Osteoblast (primary cell): ENCODE results near the gene SLC35F1. TPM values are rescaled to one million over a fixed set of nuclear protein-coding genes. Genes with fewer than 3 reads are reported as not detected.

Experiments used
- DNase-seq: peaks from one replicate; pipeline ENCODE4 v3.0.0; 2011; ENCODE audit warnings: low spot score, mixed read lengths; ENCODE audit not compliant: insufficient read length; ENCODE audit errors: missing footprints
- H2AFZ ChIP-seq: 2 replicates; pipeline ENCODE4 v1.6.0; 2011; ENCODE audit warnings: mild to moderate bottlenecking, low read length
- H3K27ac ChIP-seq: 2 replicates; pipeline ENCODE4 v1.5.1; 2011; ENCODE audit warnings: mild to moderate bottlenecking, low read depth, low read length, moderate library complexity
- H3K27me3 ChIP-seq: 2 replicates; pipeline ENCODE4 v1.6.0; 2012; ENCODE audit warnings: mild to moderate bottlenecking, control low read depth, inconsistent platforms, low read length, moderate library complexity; ENCODE audit not compliant: insufficient read depth
- H3K36me3 ChIP-seq: 2 replicates; pipeline ENCODE4 v1.5.1; 2011; ENCODE audit warnings: mild to moderate bottlenecking, low read length, control low read depth, moderate library complexity; ENCODE audit not compliant: insufficient read depth
- H3K4me1 ChIP-seq: 2 replicates; pipeline ENCODE4 v1.5.1; 2011; ENCODE audit warnings: mild to moderate bottlenecking, low read length, control low read depth, moderate library complexity; ENCODE audit not compliant: insufficient read depth
- H3K4me2 ChIP-seq: 2 replicates; pipeline ENCODE4 v1.6.0; 2011; ENCODE audit warnings: mild to moderate bottlenecking, low read length; ENCODE audit not compliant: insufficient read depth
- H3K4me3 ChIP-seq: fragments of 200-600 bp; sonication (generic); 3 replicates; pipeline ENCODE4 v1.5.1; 2012; ENCODE audit warnings: mild to moderate bottlenecking, low read length, inconsistent platforms; ENCODE audit not compliant: insufficient read depth
- H3K79me2 ChIP-seq: 2 replicates; pipeline ENCODE4 v1.6.0; 2012; ENCODE audit warnings: mild to moderate bottlenecking, low read length, control low read depth, inconsistent platforms; ENCODE audit not compliant: insufficient read depth
- H3K9me3 ChIP-seq: 2 replicates; pipeline ENCODE4 v1.5.1; 2011; ENCODE audit warnings: low read depth, low read length, control low read depth
- H4K20me1 ChIP-seq: 2 replicates; pipeline ENCODE4 v1.6.0; 2012; ENCODE audit warnings: mild to moderate bottlenecking, low read length, control low read depth; ENCODE audit not compliant: insufficient read depth
- total RNA-seq: library from RNA; depleted of rRNA; stranded (reverse); fragments of >200 nt; gene quantifications from 2 replicates; pipeline ENCODE4 v1.2.3, GENCODE V29; 2012
- TF ChIP-seq, protein P1 (sequence below): IDR thresholded peaks from 2 replicates; pipeline ENCODE4 v1.5.1; 2011; ENCODE audit warnings: mild to moderate bottlenecking, low read depth, low read length, moderate library complexity; ENCODE audit errors: extremely low read depth

The SLC35F1 gene
- total RNA-seq, 1 donor: under 0.01 TPM

DNA sequence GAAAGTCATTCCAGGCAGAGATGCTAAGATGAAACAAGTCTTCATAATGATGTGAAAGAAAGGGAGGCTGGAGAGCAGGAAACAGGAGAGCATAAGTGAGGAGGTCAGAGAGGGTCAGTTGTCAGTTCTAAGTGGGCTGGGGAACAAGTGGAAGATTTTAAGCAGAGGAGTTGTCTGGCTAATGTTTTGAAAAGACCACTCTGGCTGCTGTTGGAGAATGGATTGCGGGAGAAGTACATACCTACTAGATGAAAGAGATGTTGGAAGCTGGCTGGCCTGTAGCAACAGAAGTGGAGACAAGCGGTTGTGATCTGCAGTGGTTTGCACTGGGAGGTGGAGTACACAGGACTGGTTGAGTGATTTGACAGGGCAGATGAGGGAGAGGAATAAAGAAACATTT lies 10.1 kb downstream of the SLC35F1 start:
- Histone ChIP-seq H3K27me3 (no peaks in the 10 kb centered on the region), H3K27ac (no peak overlapping the region), H2AFZ (no peak overlapping the region), H3K4me1 (no peaks in the 10 kb centered on the region), H3K36me3 (no peaks in the 10 kb centered on the region), H3K4me2 (no peak overlapping the region), H3K79me2 (no peaks in the 10 kb centered on the region), H4K20me1 (no peaks in the 10 kb centered on the region), H3K4me3 (no peak overlapping the region), H3K9me3 (no peaks in the 10 kb centered on the region)
- TF ChIP-seq, protein P1, sequence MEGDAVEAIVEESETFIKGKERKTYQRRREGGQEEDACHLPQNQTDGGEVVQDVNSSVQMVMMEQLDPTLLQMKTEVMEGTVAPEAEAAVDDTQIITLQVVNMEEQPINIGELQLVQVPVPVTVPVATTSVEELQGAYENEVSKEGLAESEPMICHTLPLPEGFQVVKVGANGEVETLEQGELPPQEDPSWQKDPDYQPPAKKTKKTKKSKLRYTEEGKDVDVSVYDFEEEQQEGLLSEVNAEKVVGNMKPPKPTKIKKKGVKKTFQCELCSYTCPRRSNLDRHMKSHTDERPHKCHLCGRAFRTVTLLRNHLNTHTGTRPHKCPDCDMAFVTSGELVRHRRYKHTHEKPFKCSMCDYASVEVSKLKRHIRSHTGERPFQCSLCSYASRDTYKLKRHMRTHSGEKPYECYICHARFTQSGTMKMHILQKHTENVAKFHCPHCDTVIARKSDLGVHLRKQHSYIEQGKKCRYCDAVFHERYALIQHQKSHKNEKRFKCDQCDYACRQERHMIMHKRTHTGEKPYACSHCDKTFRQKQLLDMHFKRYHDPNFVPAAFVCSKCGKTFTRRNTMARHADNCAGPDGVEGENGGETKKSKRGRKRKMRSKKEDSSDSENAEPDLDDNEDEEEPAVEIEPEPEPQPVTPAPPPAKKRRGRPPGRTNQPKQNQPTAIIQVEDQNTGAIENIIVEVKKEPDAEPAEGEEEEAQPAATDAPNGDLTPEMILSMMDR: no peak
- DNase-seq: no peak

DNA sequence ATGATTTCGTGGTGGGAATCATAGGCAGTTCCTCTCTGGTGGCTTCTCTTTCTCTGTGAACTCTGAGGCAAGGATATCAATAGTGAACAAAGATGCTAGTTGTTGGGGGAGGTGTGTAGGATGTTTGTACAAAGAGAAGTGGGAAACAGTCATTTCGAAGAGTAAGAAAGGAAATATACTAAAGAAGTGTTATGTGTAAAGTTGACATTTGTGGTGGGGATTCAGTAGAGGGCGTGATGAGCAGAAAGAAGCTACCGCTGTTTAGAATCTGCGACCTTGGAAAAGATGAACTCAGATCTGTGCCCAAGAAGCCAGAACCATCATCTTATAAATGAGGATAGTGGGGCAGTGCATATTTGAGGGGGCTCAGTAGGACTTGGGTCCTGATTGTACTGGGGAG lies 11.4 kb downstream of the SLC35F1 start:
- Histone ChIP-seq H3K36me3 (no peaks in the 10 kb centered on the region), H3K27ac (no peak overlapping the region)
- TF ChIP-seq, protein P1: no peak

DNA sequence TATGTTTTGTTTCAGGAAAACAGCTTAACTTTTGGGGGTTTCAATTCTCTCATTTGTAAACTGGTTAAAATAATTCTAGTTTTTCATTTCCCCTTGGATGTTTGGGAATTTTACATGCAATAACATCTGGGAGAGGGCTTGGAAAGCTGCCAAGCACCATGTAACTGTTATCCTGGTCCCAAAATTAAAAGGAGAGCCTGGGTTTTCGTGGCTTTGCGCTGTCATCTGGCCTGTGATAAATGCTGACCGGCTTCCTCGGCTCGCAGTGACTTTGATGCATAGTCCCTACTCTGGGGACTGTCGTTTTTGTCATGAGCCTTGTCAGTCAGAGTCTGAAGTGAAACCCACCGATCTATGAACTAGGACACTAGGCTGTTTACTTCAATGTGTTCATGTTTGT lies 12.2 kb downstream of the SLC35F1 start:
- Histone ChIP-seq H3K4me3 (no peak overlapping the region), H3K79me2 (no peaks in the 10 kb centered on the region), H3K27ac (no peak overlapping the region), H4K20me1 (no peaks in the 10 kb centered on the region), H3K4me2 (no peak overlapping the region), H3K4me1 (no peaks in the 10 kb centered on the region), H3K9me3 (no peaks in the 10 kb centered on the region), H3K27me3 (no peaks in the 10 kb centered on the region), H2AFZ (no peak overlapping the region), H3K36me3 (no peaks in the 10 kb centered on the region)
- no peak for DNase-seq
- TF ChIP-seq, protein P1: no peak

More for the DNA sequence above, 11.4 kb downstream of the SLC35F1 start:
- Histone ChIP-seq H3K9me3 (no peaks in the 10 kb centered on the region), H2AFZ (no peak overlapping the region), H4K20me1 (no peaks in the 10 kb centered on the region), H3K4me1 (no peaks in the 10 kb centered on the region), H3K4me3 (no peak overlapping the region), H3K27me3 (no peaks in the 10 kb centered on the region), H3K4me2 (no peak overlapping the region), H3K79me2 (no peaks in the 10 kb centered on the region)
- DNase-seq: no peak

DNA sequence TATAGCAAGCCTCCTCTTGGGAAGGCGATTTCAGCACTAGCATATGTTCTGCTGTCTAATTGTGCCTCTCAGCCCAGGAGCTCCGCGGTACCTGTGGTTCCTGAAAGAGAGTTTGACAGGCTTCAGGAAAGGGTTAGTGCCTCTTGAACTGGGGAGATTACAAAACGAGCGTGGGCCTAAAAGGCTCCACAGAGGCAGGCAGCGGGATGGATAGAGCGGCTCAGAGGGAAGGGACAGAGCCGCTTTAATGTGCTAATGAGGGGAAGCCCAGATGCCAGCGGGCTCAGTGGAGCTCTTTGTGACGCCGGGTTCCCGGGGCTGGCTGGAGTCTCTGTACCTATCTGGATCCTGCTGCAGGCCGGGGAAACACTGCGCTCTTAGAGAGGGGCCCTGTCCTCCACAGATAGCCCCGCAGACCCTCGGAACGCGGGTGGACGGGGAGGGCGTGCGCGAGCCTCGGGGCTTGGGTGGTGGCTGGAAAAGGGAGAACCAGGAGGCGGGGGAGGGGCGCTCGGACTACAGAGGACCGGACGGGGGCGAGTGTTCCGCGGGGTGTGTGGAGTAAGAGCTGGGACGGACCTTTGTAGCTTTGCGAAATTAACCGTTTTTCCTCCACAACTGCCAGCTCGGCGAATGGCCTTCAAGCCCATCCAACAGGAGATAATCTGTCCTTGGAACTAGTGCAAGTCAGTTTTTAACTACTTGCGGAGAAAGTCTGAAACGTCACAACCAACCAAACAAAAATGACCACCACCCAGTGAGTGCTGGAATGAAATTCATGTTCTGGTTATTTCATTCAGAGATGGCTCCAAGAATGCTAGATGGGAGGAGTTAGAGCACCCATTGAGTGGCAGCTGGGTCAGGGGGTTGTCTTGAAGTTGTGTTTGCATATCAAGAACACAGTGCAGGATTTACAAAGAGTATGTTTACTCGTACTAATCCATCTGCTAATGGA lies 13.0 kb downstream of the SLC35F1 start:
- DNase-seq: no peak
- TF ChIP-seq, protein P1: no peak
- H3K27ac ChIP-seq: no peak overlapping the region
- peak overlapping the region; percentile 43 for H3K4me2 ChIP-seq
- no peaks in the 10 kb centered on the region for H3K36me3 ChIP-seq
- no peak overlapping the region for H3K4me3 ChIP-seq
- no peak overlapping the region for H2AFZ ChIP-seq
- no peaks in the 10 kb centered on the region for H3K9me3 ChIP-seq
- no peaks in the 10 kb centered on the region for H3K27me3 ChIP-seq
- H3K79me2 ChIP-seq: no peaks in the 10 kb centered on the region
- H4K20me1 ChIP-seq: no peaks in the 10 kb centered on the region
- no peaks in the 10 kb centered on the region for H3K4me1 ChIP-seq
